Endothelial cell (in vitro differentiated cells): ENCODE measurements around the gene DPYD. TPM values are rescaled to one million over a fixed set of nuclear protein-coding genes. Genes with fewer than 3 reads are reported as not detected.

Experiments used
- DNase-seq: peaks from one replicate; pipeline ENCODE4 v3.0.0; 2021; ENCODE audit warnings: low spot score
- H3K27ac Mint-ChIP-seq: one replicate; pipeline ENCODE4 v1.8.0; 2021; ENCODE audit warnings: mixed read lengths, inconsistent platforms; ENCODE audit not compliant: unreplicated experiment
- H3K27me3 Mint-ChIP-seq: one replicate; pipeline ENCODE4 v1.8.0; 2021; ENCODE audit warnings: mild to moderate bottlenecking, moderate library complexity, mixed read lengths, inconsistent platforms; ENCODE audit not compliant: unreplicated experiment
- H3K36me3 Mint-ChIP-seq: one replicate; pipeline ENCODE4 v1.8.0; 2021; ENCODE audit warnings: mild to moderate bottlenecking, low read depth, mixed read lengths, inconsistent platforms; ENCODE audit not compliant: unreplicated experiment
- H3K4me1 Mint-ChIP-seq: one replicate; pipeline ENCODE4 v1.8.0; 2021; ENCODE audit warnings: mild to moderate bottlenecking, mixed read lengths, inconsistent platforms; ENCODE audit not compliant: unreplicated experiment
- H3K4me3 Mint-ChIP-seq: one replicate; pipeline ENCODE4 v1.8.0; 2021; ENCODE audit warnings: mild to moderate bottlenecking, mixed read lengths, inconsistent platforms; ENCODE audit not compliant: unreplicated experiment
- H3K9me3 Mint-ChIP-seq: one replicate; pipeline ENCODE4 v1.8.0; 2021; ENCODE audit warnings: mixed read lengths, inconsistent platforms; ENCODE audit not compliant: unreplicated experiment
- CTCF ChIP-seq: fragments of 200-600 bp; sonication (generic); IDR thresholded peaks from one replicate; pipeline ENCODE4 v1.5.0; 2021; ENCODE audit warnings: antibody characterized with exemption; ENCODE audit not compliant: unreplicated experiment
- total RNA-seq: library from RNA; stranded (reverse); fragmentation: NEBNext Ultra II Directional; extraction: Animal tissue kit (Norgen Biotek cat#: 25700); gene quantifications from one replicate; pipeline ENCODE4 v1.2.1, GENCODE V29; 2021; ENCODE audit not compliant: unreplicated experiment

The DPYD gene
- total RNA-seq, 1 donor from 2014 or later: 3.4 TPM

DNA sequence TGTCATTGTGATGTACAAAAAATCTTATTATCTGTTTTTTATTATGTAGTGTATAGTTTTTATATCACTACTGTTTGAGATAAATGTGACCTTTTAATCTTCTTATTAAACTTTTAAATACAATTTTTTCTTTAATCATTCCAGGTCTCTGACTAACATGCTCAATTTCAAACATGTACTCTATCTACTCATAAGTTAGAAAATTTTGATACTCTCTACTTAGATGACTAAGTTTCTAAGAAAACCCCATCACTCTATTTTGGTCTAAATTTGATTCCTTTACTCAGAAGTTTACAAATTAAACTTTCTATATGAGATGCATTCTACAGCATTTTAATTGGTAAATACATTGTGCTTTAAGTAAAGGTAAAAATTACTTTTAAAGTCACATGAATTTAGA, 655.2 kb downstream of the DPYD start:
- peaks cover 4% of the 10 kb centered on the region for H3K4me1 Mint-ChIP-seq
- TF ChIP-seq CTCF: no peak
- no peak overlapping the region for H3K27ac Mint-ChIP-seq
- peaks cover 4% of the 10 kb centered on the region for H3K27me3 Mint-ChIP-seq
- H3K36me3 Mint-ChIP-seq: no peaks in the 10 kb centered on the region
- H3K4me3 Mint-ChIP-seq: no peak overlapping the region
- no peak for DNase-seq
- no peaks in the 10 kb centered on the region for H3K9me3 Mint-ChIP-seq

DNA sequence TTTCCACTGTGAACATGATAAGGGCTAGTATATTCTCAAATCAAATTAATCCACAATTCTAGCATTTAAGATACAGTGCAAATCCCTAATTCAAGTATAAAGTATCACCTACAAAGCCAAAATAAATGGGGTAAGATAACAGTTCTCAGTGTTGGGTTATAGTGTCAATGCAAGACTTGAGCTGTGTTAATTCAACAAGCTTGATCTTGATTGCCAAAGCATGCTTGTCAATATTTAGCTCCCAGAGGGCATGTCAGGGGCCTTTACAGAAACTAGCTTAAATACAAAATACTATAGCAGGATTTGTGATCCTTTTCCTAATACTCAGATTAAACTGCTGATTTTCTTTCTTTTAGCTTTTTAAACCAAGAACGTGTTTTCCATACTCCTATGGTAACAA, 658.0 kb downstream of the DPYD start:
- H3K36me3 Mint-ChIP-seq: no peaks in the 10 kb centered on the region
- H3K9me3 Mint-ChIP-seq: no peaks in the 10 kb centered on the region
- no peaks in the 10 kb centered on the region for H3K27me3 Mint-ChIP-seq
- DNase-seq: no peak
- H3K4me1 Mint-ChIP-seq: no peaks in the 10 kb centered on the region
- no peak overlapping the region for H3K4me3 Mint-ChIP-seq
- H3K27ac Mint-ChIP-seq: no peak overlapping the region
- TF ChIP-seq CTCF: no peak

DNA sequence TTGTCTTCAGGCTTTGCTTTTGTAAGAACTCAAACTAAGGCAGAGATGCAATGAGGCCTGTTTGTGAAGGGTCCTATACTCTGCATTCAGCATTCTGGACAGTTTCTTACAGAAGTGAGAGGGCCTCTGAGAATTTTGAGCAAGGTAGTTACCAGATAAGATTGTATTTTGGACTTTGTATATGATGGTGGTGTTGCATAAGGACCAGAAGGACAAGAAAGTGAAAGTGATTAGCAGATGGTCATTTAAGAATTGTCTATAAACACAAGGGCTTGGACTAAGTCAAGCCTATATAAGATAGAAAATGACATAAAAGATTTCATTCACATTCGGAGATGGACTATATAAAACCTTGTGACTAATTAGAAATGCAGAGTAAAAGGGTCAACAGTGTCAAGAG, 662.2 kb downstream of the DPYD start:
- Mint-ChIP-seq H3K27ac (no peak overlapping the region), H3K4me3 (no peak overlapping the region), H3K36me3 (no peaks in the 10 kb centered on the region), H3K9me3 (no peaks in the 10 kb centered on the region), H3K27me3 (no peaks in the 10 kb centered on the region), H3K4me1 (no peaks in the 10 kb centered on the region)
- TF ChIP-seq CTCF: no peak
- DNase-seq: no peak

- H3K4me3 Mint-ChIP-seq: no peak overlapping the region
- H3K27ac Mint-ChIP-seq: no peak overlapping the region
- peaks cover 2% of the 10 kb centered on the region for H3K27me3 Mint-ChIP-seq
- no peaks in the 10 kb centered on the region for H3K36me3 Mint-ChIP-seq
- no peaks in the 10 kb centered on the region for H3K9me3 Mint-ChIP-seq
- TF ChIP-seq CTCF: no peak
- no peak for DNase-seq
- no peaks in the 10 kb centered on the region for H3K4me1 Mint-ChIP-seq
These were observed 665.9 kb downstream of the DPYD start for GRCh38 chr1:97254731-97255463.

GRCh38 chr1:97252925-97253324, 667.9 kb downstream of the DPYD start:
- Mint-ChIP-seq H3K36me3 (peaks cover 4% of the 10 kb centered on the region), H3K4me1 (no peaks in the 10 kb centered on the region), H3K9me3 (no peaks in the 10 kb centered on the region), H3K27me3 (peaks cover 2% of the 10 kb centered on the region), H3K4me3 (no peak overlapping the region), H3K27ac (no peak overlapping the region)
- no peak for DNase-seq
- TF ChIP-seq CTCF: no peak
